SK-N-MC (cell line): ENCODE results near the gene SDK2.

Source experiments
- EZH2 ChIP-seq: fragments of 200-600 bp; sonication (generic); IDR thresholded peaks from one replicate; pipeline ENCODE4 v1.6.1; 2017; ENCODE audit warnings: antibody characterized with exemption
- FOXP2 ChIP-seq: optimal IDR thresholded peaks from 2 replicates; pipeline ENCODE3; 2011; ENCODE audit warnings: mild to moderate bottlenecking, moderate library complexity; ENCODE audit not compliant: insufficient read depth; ENCODE audit errors: extremely low read length, control extremely low read depth
- POLR2AphosphoS5 ChIP-seq: IDR thresholded peaks from 2 replicates; pipeline ENCODE4 v1.6.1; 2012; ENCODE audit warnings: mild to moderate bottlenecking, low read depth, low read length, borderline replicate concordance

GRCh38 chr17:73320601-73321264 is 323.5 kb downstream of the SDK2 start:
- TF ChIP-seq POLR2AphosphoS5 (no peak), EZH2 (no peak), FOXP2 (no peak)
